Measurements from ENCODE around the gene RHOJ. TPM values are rescaled to one million over a fixed set of nuclear protein-coding genes. Genes with fewer than 3 reads are reported as not detected.

The RHOJ gene
- total RNA-seq, 1 experiment from 2014 or later: not detected

- BruUV-seq (replicated peaks): no TSS peak
- no peak overlapping the region for H3K27ac Mint-ChIP-seq (ENCODE audit: unreplicated experiment)
Observed at GRCh38 chr14:63295231-63295685, 91.0 kb downstream of the RHOJ start.

GRCh38 chr14:63296060-63296563 is 91.9 kb downstream of the RHOJ start:
- ChIA-PET POLR2A (no interaction called here), CTCF (no interaction called here)
- Histone ChIP-seq H3K4me3 (ENCODE audit: low read depth, low read length) (no peak overlapping the region), H3K27me3 (replicated peaks; ENCODE audit: control insufficient read depth, insufficient read depth, low read length) (no peaks in the 10 kb centered on the region), H3K36me3 (ENCODE audit: control insufficient read depth, insufficient read depth, low read length) (no peaks in the 10 kb centered on the region), H3K4me1 (no peaks in the 10 kb centered on the region), H3K9me3 (no peaks in the 10 kb centered on the region)
- DNase-seq: no peak
- no peak overlapping the region for H3K27ac Mint-ChIP-seq (ENCODE audit: unreplicated experiment)
- intact Hi-C loops (cut with micrococcal nuclease; ENCODE audit: unreplicated experiment): no loop called here
- no peak for TF ChIP-seq CTCF (IDR thresholded peaks at IDR 0.05; ENCODE audit: insufficient read depth in 1 of 2, low read depth in 1 of 2, low read length in 1 of 2, severe bottlenecking in 1 of 2, unreplicated experiment in 1 of 2)
- no peaks in the 10 kb centered on the region for H3K9me3 Mint-ChIP-seq (ENCODE audit: unreplicated experiment)
- no peaks in the 10 kb centered on the region for H3K4me1 Mint-ChIP-seq (ENCODE audit: low read depth, unreplicated experiment)
- H3K27me3 Mint-ChIP-seq (ENCODE audit: insufficient read depth, unreplicated experiment): peaks cover 12% of the 10 kb centered on the region
- H3K4me3 Mint-ChIP-seq (ENCODE audit: unreplicated experiment): no peak overlapping the region
- no TSS peak for BruUV-seq (replicated peaks)
- no peaks in the 10 kb centered on the region for H3K36me3 Mint-ChIP-seq (ENCODE audit: insufficient read depth, unreplicated experiment)

More at GRCh38 chr14:63295231-63295685, 91.0 kb downstream of the RHOJ start:
- Histone ChIP-seq H3K4me3 (ENCODE audit: low read depth, low read length) (no peak overlapping the region), H3K36me3 (ENCODE audit: control insufficient read depth, insufficient read depth, low read length) (no peaks in the 10 kb centered on the region), H3K4me1 (no peaks in the 10 kb centered on the region), H3K27me3 (replicated peaks; ENCODE audit: control insufficient read depth, insufficient read depth, low read length) (no peaks in the 10 kb centered on the region; the same call in 1 of the 2 replicates), H3K9me3 (no peaks in the 10 kb centered on the region)
- Mint-ChIP-seq H3K27me3 (ENCODE audit: insufficient read depth, unreplicated experiment) (peaks cover 12% of the 10 kb centered on the region), H3K36me3 (ENCODE audit: insufficient read depth, unreplicated experiment) (no peaks in the 10 kb centered on the region), H3K4me1 (ENCODE audit: low read depth, unreplicated experiment) (no peaks in the 10 kb centered on the region), H3K4me3 (ENCODE audit: unreplicated experiment) (no peak overlapping the region), H3K9me3 (ENCODE audit: unreplicated experiment) (no peaks in the 10 kb centered on the region)
- POLR2A ChIA-PET: no interaction called here
- CTCF ChIA-PET: no interaction called here
- no peak for DNase-seq
- no peak for TF ChIP-seq CTCF (IDR thresholded peaks at IDR 0.05; ENCODE audit: insufficient read depth in 1 of 2, low read depth in 1 of 2, low read length in 1 of 2, severe bottlenecking in 1 of 2, unreplicated experiment in 1 of 2)
- intact Hi-C loops (cut with micrococcal nuclease; ENCODE audit: unreplicated experiment): no loop called here

GRCh38 chr14:63297372-63298063 is 93.3 kb downstream of the RHOJ start:
- TF ChIP-seq CTCF (IDR thresholded peaks at IDR 0.05; ENCODE audit: insufficient read depth in 1 of 2, low read depth in 1 of 2, low read length in 1 of 2, severe bottlenecking in 1 of 2, unreplicated experiment in 1 of 2): no peak

More at GRCh38 chr14:63297372-63298063, 93.3 kb downstream of the RHOJ start:
- DNase-seq: no peak
- Mint-ChIP-seq H3K36me3 (ENCODE audit: insufficient read depth, unreplicated experiment) (no peaks in the 10 kb centered on the region), H3K4me3 (ENCODE audit: unreplicated experiment) (no peak overlapping the region), H3K27ac (ENCODE audit: unreplicated experiment) (no peak overlapping the region), H3K27me3 (ENCODE audit: insufficient read depth, unreplicated experiment) (peaks cover 12% of the 10 kb centered on the region), H3K4me1 (ENCODE audit: low read depth, unreplicated experiment) (no peaks in the 10 kb centered on the region), H3K9me3 (ENCODE audit: unreplicated experiment) (no peaks in the 10 kb centered on the region)
- no peaks in the 10 kb centered on the region for H3K27me3 ChIP-seq (replicated peaks; ENCODE audit: control insufficient read depth, insufficient read depth, low read length)
- CTCF ChIA-PET: no interaction called here
- POLR2A ChIA-PET: no interaction called here
- no peak overlapping the region for H3K4me3 ChIP-seq (ENCODE audit: low read depth, low read length)
- BruUV-seq (replicated peaks): no TSS peak
- no peaks in the 10 kb centered on the region for H3K4me1 ChIP-seq
- H3K36me3 ChIP-seq (ENCODE audit: control insufficient read depth, insufficient read depth, low read length): no peaks in the 10 kb centered on the region
- H3K9me3 ChIP-seq: no peaks in the 10 kb centered on the region
- intact Hi-C loops (cut with micrococcal nuclease; ENCODE audit: unreplicated experiment): no loop called here

Measured in Caco-2 (cell line).